ENCODE measurements around the gene AUTS2.

DNA sequence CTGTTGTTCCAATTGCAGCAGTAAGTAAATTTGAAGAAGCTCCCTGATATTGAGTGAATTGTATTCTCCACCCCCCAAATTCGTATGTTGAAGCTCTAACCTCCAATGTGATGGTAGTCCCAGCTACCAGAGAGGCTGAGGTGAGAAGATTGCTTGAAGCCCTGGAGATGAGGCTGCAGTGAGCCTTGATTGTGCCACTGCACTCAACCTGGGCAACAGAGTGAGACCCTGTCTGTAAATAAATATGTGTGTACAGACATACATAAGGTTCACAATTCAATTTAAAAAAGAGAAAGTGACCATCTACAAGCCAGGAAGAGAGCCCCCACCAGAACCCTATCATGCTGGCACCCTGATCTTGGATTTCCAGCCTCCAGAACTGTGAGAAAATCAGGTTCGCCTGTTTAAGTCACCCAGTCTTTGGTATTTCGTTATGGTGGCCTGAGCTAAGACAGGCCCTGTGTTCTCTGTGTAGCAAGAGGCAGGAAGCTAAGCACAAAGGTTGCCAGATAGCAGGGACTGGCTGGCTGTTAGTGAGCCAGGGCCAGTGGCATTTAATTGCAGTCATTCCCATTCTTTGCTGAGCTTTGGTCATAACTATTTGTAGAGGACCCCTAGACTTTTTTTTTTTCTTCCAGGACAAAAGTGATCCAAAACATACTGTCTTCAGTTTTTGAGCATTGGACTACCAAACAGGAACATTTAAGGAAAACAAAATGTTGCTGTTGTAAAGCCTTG is 45.6 kb downstream of the AUTS2 start:
- TF ChIP-seq CTCF (IDR thresholded peaks at IDR 0.05) (no peak), POLR2A (IDR thresholded peaks at IDR 0.05) (no peak)
